22Rv1 (cell line): Measurements from ENCODE around the gene DCPS.

Source experiments
- H3K27ac ChIP-seq: fragments of 450-650 bp; 2 replicates; pipeline ENCODE4 v1.5.1; 2017
- CTCF ChIP-seq: fragments of 450-650 bp; IDR thresholded peaks from 2 replicates; pipeline ENCODE4 v1.5.1; 2017; ENCODE audit warnings: mild to moderate bottlenecking
- ZFX ChIP-seq: fragments of 450-650 bp; IDR thresholded peaks from 2 replicates; pipeline ENCODE4 v1.6.1; 2017; ENCODE audit warnings: antibody characterized with exemption, borderline replicate concordance

The DCPS gene

GRCh38 chr11:126279191-126279590 is 24.7 kb upstream of the DCPS start:
- peak overlapping the region; percentile 99 for H3K27ac ChIP-seq
- TF ChIP-seq CTCF (no peak), ZFX (no peak)

- peak overlapping the region; percentile 99 for H3K27ac ChIP-seq
- TF ChIP-seq CTCF (no peak), ZFX (no peak)
These were observed 23.3 kb upstream of the DCPS start for GRCh38 chr11:126280595-126280994.

- TF ChIP-seq ZFX (no peak), CTCF (no peak)
- H3K27ac ChIP-seq = peak overlapping the region; percentile 99
These were observed 22.6 kb upstream of the DCPS start for GRCh38 chr11:126281245-126281644.

DNA sequence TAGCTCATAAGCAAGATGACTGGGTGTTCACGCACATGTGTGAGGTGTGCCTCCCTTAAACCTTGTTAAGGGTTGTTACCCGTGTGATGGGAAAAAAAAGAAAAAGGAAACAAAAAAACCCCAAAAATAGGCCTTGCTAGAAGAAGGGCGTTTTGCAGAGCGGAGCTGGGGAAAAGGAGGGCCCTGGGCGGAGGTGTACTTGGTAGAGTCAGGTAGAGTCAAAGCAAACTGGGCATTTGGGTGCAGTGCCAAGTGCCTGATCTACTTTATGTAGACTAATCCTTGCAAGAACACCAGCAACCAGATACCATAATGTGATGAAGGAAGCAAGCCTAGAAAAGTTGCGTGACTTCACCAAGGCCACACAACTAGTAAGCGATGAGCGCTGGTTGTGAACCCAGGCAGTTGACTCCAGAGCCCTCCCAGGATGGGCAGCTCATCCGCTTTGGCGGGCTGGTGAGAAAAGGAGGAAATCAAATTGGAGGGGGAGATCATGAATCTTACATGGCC is 22.1 kb upstream of the DCPS start:
- H3K27ac ChIP-seq = peak overlapping the region; percentile 99
- TF ChIP-seq ZFX (no peak), CTCF (no peak)

- no peak for TF ChIP-seq CTCF
- no peak for TF ChIP-seq ZFX
- H3K27ac ChIP-seq = peak overlapping the region; percentile 99
These were observed 21.5 kb upstream of the DCPS start for GRCh38 chr11:126282361-126282735.

- H3K27ac ChIP-seq = peak within 1 kb of the TSS; percentile 99
- TF ChIP-seq CTCF (no peak), ZFX (no peak)
These were observed 20.9 kb upstream of the DCPS start, which contains the start of gene TIRAP for GRCh38 chr11:126282736-126283591. Gene TIRAP, plus strand, starts transcription at chr11:126283093. Its CDS starts 7,802 bp downstream, at chr11:126290895.

DNA sequence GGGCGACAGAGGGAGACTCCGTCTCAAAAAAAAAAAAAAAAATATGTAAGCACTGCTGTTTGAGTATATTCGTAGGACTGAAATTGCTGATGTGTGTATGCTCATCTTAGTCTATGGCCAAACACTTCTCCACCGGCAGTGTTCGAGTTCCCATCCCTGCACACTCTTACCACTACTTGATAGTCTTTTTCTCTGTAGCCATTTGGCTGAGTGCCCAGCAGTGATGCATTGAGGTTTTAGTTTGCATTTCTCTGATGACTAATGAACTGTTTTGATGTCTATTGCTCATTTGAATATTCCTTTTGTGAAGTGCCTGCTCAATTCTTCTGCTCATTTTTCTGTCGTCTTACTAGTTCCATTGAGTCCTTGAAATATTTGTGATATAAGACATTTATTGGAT is 19.0 kb upstream of the DCPS start:
- TF ChIP-seq ZFX = no peak
- TF ChIP-seq CTCF = no peak
- peak overlapping the region; percentile 99 for H3K27ac ChIP-seq
